NCI-H2171 (cell line): Measurements from ENCODE around the gene SLC27A1.
A peak's percentile ranks its signal among the peaks of the same experiment; 100 is the strongest.
"Not testable (repeated sequence)": the region's sequence is repeated elsewhere in the genome, so short reads cannot be mapped to it uniquely, and the experiment has no call there.

Source experiments
- DNase-seq: peaks from one replicate; lab custom pipeline; 2025; lab: John Stamatoyannopoulos, UW

Gene SLC27A1

DNA sequence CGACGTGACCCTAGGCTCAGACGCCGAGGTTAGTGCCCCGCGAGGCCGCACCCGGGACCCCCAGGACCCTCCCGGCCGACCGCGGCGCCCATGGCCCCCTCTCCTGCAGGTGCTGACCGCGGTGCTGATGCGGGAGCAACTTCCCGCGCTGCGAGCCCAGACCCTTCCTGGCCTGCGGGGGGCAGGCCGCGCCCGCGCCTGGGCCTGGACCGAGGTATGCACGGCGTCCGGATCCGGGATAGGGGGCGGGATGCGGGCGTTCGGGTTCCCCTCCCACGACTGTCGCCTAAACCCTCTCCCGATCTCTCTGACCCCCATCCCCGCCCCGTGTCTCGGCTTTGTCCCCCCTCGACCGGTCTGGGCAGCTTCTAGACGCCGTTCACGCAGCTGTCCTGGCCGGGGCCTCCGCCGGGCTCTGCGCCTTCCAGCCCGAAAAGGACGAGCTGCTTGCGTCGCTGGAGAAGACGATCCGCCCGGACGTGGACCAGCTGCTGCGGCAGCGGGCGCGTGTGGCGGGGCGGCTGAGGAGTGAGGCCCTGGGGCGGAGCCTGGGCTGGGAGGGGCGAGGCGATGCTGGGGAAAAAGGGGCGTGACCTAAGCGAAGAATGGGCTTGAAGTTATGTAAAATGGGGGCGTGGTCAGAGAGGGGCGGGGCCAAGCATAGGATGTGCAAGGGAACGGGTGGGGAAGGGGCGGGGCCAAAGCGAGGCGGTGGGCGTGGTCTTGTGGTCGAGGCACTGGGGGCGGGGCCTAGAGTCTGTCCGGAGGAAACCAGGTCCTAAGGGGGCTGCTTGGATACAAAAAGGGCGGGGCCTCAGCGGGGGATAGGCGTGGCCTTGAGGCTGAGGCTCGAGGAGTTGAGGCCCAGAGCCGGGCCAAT, 69.2 kb downstream of the SLC27A1 start:
- peak; percentile 96 for DNase-seq

- DNase-seq, result no peak
These were observed 69.8 kb downstream of the SLC27A1 start for GRCh38 chr19:17540174-17540573.

- DNase-seq, result no peak
These were observed 70.9 kb downstream of the SLC27A1 start for GRCh38 chr19:17541184-17541759.

DNA sequence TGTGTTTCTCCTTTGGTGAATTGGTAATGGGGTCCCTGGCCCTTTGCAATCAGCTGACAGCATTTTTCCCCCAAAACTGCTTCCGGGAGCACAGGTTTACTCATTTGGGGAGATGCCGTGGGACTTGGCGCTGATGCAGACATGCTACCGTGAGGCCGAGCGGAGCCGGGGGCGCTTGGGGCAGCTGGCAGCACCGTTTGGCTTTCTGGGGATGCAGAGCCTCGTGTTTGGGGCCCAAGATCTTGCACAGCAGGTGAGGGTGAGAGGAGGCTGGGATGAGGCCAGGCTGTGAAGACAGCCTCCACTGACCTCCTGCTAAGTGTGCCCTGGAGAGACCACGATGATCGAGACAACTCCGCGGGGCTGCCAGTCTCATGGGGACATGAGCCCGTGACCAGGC, 71.7 kb downstream of the SLC27A1 start:
- DNase-seq, result no peak

GRCh38 chr19:17542793-17543582, 72.7 kb downstream of the SLC27A1 start:
- no peak for DNase-seq

DNA sequence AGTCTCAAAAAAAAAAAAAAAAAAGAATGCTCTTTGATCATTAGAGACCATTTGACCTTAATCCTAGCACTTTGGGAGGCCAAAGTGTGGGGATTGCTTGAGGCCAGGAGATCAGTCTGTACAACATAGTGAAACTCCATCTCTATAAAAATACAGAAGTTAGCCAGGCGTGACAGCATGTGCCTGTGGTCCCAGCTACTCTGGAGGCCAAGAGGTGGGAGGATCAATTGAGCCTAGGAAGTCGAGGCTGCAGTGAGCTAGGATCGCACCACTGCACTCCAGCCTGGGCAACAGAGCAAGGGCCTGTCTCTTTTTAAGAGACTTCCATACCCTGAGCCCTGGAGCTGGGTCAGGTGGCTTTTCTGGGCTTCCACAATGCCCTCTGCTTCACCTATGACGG, 73.7 kb downstream of the SLC27A1 start:
- no peak for DNase-seq

- DNase-seq, result no peak
These were observed 74.1 kb downstream of the SLC27A1 start for GRCh38 chr19:17544418-17544817.

GRCh38 chr19:17548145-17548544, 77.8 kb downstream of the SLC27A1 start:
- DNase-seq, result no peak

GRCh38 chr19:17549085-17549740, 78.9 kb downstream of the SLC27A1 start:
- DNase-seq, result no peak

DNA sequence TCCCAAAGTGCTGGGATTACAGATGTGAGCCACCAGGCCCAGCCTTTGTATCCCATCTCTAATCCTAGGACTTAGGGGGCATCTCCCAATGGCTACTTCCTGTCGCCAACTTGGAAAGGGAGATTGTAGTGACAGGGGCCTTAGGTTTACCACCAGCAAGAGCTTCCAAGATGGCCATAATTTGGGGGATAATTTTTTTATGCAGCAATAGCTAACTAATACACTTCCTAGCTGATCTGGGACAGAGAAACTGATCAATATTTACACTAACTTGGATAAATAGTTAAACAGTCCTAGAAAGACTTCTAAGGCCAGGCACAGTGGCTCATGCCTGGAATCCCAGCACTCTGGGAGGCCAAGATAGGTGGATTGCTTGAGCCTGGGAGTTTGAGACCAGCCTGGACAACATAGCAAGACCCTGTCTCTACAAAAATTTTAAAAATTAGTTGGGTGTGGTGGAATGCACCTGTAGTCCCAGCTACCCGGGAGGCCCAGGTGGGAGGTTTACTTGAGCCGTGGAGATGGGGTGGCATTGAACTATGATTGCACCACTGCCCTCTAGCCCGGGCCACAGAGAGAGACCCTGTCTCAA, 79.8 kb downstream of the SLC27A1 start:
- DNase-seq, result no peak

- DNase-seq, result not testable (repeated sequence)
These were observed 82.4 kb downstream of the SLC27A1 start for GRCh38 chr19:17552735-17553134.

- DNase-seq, result peak; percentile 86
These were observed 82.9 kb downstream of the SLC27A1 start for GRCh38 chr19:17553256-17553655.

DNA sequence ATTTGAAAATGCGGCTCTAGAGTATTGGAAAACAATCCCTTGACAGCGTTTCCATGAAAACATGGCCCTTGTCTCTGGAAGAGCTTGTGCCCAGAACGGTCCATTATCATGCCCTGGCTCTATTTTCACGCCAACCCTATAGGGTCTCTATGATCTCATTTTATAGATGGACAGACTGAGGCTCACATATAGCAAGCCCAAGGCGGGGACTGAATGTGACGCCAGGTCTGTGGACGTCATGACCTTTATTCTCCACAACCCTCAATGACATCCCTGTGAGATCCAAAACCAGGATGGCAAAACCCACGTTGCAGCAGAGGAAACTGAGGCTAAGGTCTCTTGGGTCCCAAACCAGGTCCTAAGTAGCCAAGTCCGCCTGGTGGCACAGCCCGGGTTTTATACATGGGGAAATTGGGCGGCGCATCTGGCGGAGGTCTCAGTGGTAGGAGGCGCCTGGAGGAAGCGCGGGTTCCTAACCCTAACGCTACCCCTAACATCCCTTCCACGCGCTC, 84.7 kb downstream of the SLC27A1 start:
- DNase-seq, result no peak

GRCh38 chr19:17555480-17555928, 85.2 kb downstream of the SLC27A1 start, which contains the start of gene COLGALT1:
Gene COLGALT1, plus strand, starts transcription at chr19:17555649. Its CDS starts 65 bp downstream, at chr19:17555714.
- peak; percentile 97 for DNase-seq
